ENCODE data around the gene HBS1L.

- no peak for TF ChIP-seq POLR2AphosphoS5 (IDR thresholded peaks at IDR 0.05; ENCODE audit: low read depth)
- TF ChIP-seq, protein P1, sequence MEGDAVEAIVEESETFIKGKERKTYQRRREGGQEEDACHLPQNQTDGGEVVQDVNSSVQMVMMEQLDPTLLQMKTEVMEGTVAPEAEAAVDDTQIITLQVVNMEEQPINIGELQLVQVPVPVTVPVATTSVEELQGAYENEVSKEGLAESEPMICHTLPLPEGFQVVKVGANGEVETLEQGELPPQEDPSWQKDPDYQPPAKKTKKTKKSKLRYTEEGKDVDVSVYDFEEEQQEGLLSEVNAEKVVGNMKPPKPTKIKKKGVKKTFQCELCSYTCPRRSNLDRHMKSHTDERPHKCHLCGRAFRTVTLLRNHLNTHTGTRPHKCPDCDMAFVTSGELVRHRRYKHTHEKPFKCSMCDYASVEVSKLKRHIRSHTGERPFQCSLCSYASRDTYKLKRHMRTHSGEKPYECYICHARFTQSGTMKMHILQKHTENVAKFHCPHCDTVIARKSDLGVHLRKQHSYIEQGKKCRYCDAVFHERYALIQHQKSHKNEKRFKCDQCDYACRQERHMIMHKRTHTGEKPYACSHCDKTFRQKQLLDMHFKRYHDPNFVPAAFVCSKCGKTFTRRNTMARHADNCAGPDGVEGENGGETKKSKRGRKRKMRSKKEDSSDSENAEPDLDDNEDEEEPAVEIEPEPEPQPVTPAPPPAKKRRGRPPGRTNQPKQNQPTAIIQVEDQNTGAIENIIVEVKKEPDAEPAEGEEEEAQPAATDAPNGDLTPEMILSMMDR (IDR thresholded peaks at IDR 0.05; ENCODE audit: insufficient read depth, low read length) = no peak
- TF ChIP-seq GABPA (IDR thresholded peaks at IDR 0.05; ENCODE audit: low read depth) = no peak
- TF ChIP-seq, protein P2, sequence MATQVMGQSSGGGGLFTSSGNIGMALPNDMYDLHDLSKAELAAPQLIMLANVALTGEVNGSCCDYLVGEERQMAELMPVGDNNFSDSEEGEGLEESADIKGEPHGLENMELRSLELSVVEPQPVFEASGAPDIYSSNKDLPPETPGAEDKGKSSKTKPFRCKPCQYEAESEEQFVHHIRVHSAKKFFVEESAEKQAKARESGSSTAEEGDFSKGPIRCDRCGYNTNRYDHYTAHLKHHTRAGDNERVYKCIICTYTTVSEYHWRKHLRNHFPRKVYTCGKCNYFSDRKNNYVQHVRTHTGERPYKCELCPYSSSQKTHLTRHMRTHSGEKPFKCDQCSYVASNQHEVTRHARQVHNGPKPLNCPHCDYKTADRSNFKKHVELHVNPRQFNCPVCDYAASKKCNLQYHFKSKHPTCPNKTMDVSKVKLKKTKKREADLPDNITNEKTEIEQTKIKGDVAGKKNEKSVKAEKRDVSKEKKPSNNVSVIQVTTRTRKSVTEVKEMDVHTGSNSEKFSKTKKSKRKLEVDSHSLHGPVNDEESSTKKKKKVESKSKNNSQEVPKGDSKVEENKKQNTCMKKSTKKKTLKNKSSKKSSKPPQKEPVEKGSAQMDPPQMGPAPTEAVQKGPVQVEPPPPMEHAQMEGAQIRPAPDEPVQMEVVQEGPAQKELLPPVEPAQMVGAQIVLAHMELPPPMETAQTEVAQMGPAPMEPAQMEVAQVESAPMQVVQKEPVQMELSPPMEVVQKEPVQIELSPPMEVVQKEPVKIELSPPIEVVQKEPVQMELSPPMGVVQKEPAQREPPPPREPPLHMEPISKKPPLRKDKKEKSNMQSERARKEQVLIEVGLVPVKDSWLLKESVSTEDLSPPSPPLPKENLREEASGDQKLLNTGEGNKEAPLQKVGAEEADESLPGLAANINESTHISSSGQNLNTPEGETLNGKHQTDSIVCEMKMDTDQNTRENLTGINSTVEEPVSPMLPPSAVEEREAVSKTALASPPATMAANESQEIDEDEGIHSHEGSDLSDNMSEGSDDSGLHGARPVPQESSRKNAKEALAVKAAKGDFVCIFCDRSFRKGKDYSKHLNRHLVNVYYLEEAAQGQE (IDR thresholded peaks at IDR 0.05; ENCODE audit: insufficient replicate concordance, low read depth) = no peak
- TF ChIP-seq SPI1 (IDR thresholded peaks at IDR 0.05; ENCODE audit: borderline replicate concordance, low read depth) = no peak
These were observed 35.7 kb downstream of the HBS1L start for GRCh38 chr6:135018941-135019340.

All from HL-60 (cell line).